Esophagus squamous epithelium (tissue), 4 donors: ENCODE measurements around the gene COASY.

ENCODE experiments used
- POLR2A ChIP-seq, 4 donors: fragments of 450-650 bp; IDR thresholded peaks; one replicate each; pipeline ENCODE4 v1.6.1; 2017; ENCODE audit warnings: antibody characterized with exemption in 4 of 4, mild to moderate bottlenecking in 4 of 4, moderate library complexity in 3 of 4
- TF ChIP-seq, protein P1 (sequence below), 6 experiments: fragments of 450-650 bp in 4 of 6; fragments of 200-600 bp in 2 of 6; sonication (generic) in 2 of 6; IDR thresholded peaks; one replicate each; pipeline ENCODE4 v1.5.1; 2016 to 2019; ENCODE audit warnings: antibody characterized with exemption in 6 of 6, mild to moderate bottlenecking in 4 of 6, moderate library complexity in 4 of 6

GRCh38 chr17:42541041-42541833 lies 20.7 kb upstream of the COASY start:
- TF ChIP-seq, protein P1, sequence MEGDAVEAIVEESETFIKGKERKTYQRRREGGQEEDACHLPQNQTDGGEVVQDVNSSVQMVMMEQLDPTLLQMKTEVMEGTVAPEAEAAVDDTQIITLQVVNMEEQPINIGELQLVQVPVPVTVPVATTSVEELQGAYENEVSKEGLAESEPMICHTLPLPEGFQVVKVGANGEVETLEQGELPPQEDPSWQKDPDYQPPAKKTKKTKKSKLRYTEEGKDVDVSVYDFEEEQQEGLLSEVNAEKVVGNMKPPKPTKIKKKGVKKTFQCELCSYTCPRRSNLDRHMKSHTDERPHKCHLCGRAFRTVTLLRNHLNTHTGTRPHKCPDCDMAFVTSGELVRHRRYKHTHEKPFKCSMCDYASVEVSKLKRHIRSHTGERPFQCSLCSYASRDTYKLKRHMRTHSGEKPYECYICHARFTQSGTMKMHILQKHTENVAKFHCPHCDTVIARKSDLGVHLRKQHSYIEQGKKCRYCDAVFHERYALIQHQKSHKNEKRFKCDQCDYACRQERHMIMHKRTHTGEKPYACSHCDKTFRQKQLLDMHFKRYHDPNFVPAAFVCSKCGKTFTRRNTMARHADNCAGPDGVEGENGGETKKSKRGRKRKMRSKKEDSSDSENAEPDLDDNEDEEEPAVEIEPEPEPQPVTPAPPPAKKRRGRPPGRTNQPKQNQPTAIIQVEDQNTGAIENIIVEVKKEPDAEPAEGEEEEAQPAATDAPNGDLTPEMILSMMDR (IDR thresholded peaks at IDR 0.05) = no peak
- TF ChIP-seq POLR2A (IDR thresholded peaks at IDR 0.05) = no peak
